Lower leg skin (tissue), 4 donors: ENCODE measurements around the gene PTPA. TPM values are rescaled to one million over a fixed set of nuclear protein-coding genes. Genes with fewer than 3 reads are reported as not detected.

Source experiments
- DNase-seq, 2 donors: peaks; one replicate each; pipeline ENCODE4 v3.0.0-alpha.2; 2019; ENCODE audit warnings: low spot score in 2 of 2
- H3K4me3 ChIP-seq: fragments of 200-600 bp; sonication (generic); 2 replicates; pipeline ENCODE4 v1.5.1; 2017; ENCODE audit warnings: mild to moderate bottlenecking, low read depth; ENCODE audit not compliant: poor library complexity, severe bottlenecking
- POLR2A ChIP-seq, 2 donors: fragments of 450-650 bp; IDR thresholded peaks; one replicate each; pipeline ENCODE4 v1.6.1; 2016 to 2017; ENCODE audit warnings: antibody characterized with exemption in 2 of 2, mild to moderate bottlenecking in 1 of 2, moderate library complexity in 1 of 2
- WGBS, 2 donors: methylation state at CpG; one replicate each; pipeline ENCODE4 v1.1.5; 2018; 5-methylcytosine and 5-hydroxymethylcytosine counted together
- intact Hi-C: fragments of 100-400 bp; cut with DNase I; formaldehyde crosslinking; loops from one replicate; pipeline ENCODE4 v1.15.0; 2023; ENCODE audit warnings: low total_unique reads
- total RNA-seq, 4 donors: library from RNA; depleted of rRNA; stranded (reverse); fragments of >200 nt; gene quantifications; one replicate each; pipeline ENCODE4 v1.1.0, GENCODE V29; 2016
- TF ChIP-seq, protein P1 (sequence below), 3 donors: fragments of 450-650 bp; IDR thresholded peaks; one replicate each; pipeline ENCODE4 v1.5.1; 2016; ENCODE audit warnings: antibody characterized with exemption in 3 of 3, mild to moderate bottlenecking in 3 of 3, moderate library complexity in 2 of 3

The PTPA gene
- total RNA-seq, 4 donors from 2014 or later: 62.9 to 104 (median 73.8) TPM

DNA sequence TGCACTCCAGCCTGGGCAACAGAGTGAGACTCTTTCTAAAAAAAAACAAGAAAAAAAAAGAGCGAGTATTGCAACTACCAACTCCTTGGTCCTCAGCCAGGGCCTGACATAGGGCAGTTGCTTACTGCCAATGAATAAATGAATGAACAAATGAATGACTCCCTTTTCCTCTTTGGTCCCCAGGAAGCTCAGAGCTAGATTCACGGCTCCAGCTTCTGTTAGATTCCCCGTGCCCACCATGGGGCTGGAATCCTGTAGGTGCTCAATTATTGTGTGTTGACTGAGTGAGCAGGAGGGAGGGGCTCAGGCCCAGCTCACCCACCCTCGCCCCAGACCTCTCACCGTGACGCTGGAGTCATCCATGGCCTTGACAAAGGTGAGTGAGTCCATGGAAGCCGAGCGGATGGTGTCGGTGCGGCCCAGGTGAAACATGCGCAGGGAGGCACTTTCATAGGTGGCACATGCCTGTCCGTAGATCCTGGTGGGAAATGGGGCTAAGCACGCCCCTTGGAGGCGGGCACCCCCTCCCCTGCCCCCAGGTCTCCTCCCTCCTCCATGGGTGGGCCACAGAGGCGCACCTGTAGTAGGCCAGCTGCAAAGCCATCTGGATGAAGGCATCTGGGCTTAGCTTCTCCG, 13.4 kb upstream of the PTPA start:
- no peak for TF ChIP-seq POLR2A (IDR thresholded peaks at IDR 0.05)
- TF ChIP-seq, protein P1, sequence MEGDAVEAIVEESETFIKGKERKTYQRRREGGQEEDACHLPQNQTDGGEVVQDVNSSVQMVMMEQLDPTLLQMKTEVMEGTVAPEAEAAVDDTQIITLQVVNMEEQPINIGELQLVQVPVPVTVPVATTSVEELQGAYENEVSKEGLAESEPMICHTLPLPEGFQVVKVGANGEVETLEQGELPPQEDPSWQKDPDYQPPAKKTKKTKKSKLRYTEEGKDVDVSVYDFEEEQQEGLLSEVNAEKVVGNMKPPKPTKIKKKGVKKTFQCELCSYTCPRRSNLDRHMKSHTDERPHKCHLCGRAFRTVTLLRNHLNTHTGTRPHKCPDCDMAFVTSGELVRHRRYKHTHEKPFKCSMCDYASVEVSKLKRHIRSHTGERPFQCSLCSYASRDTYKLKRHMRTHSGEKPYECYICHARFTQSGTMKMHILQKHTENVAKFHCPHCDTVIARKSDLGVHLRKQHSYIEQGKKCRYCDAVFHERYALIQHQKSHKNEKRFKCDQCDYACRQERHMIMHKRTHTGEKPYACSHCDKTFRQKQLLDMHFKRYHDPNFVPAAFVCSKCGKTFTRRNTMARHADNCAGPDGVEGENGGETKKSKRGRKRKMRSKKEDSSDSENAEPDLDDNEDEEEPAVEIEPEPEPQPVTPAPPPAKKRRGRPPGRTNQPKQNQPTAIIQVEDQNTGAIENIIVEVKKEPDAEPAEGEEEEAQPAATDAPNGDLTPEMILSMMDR (IDR thresholded peaks at IDR 0.05): no peak
- no peak for DNase-seq
- 91 to 96% methylated on average over 16 of the region's 16 CpGs for WGBS, 2 donors
- intact Hi-C loops: no loop called here
- no peak overlapping the region for H3K4me3 ChIP-seq

DNA sequence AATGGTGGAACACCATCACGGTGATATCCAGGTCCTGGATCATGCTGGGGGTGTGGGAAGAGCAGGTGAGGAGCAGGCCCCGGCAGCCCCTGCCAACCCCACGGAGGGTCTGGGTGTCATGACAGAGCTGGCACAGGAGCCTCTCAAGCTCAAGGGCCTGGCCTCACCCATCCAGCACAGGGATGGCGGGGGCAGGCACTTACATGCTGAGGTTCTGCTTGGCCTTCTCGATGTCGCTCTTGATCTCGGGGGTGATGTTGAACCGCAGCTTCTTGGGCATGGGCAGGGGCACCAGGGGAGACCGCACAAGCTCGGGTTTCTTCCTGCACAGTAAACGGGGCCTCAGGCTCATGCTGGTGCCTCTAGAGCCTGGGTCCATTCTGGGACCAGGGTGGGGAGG, 12.9 kb upstream of the PTPA start:
- no peak overlapping the region for H3K4me3 ChIP-seq
- no peak for TF ChIP-seq POLR2A (IDR thresholded peaks at IDR 0.05)
- TF ChIP-seq, protein P1 (IDR thresholded peaks at IDR 0.05): no peak
- intact Hi-C loops: no loop called here
- 81 to 95% methylated on average over 8 to 10 of the region's 11 CpGs for WGBS, 2 donors
- DNase-seq: no peak

DNA sequence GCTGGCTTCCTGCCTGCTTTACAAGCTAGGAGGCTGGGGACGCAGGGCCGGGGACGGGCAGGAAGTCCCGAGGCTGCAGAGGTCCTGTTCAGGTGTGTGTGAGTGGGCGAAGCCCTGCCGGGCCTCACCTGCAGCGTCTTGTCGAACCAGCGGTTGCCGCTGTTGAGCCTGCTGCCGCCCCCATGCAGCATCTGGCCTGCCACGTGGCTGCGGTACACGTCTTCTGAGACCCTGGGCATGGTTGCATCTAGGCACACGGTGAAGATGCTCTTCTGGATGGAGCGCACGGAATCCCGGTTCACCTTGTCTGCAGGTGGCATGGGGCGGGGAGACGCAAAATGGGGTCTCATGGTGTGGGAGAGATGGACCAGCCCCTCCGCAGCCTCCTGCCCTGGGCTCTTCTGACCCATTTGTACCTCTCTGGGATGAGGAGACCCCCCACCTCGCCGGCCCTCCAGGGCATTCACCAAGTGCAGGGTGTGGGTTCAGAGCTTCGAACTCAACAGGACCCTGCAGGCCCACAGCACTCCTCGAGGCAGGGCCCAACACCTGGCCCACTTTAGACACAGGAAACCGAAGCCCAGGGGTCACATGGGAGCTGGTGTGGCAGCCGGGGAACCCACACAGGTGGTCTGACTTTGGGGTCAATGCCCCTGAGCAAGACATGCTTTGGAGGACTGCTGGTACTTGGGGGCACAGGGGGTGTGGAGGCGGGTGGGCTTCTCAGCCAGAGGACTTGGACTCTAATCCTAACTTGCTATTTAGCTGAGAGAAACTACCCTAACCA, 10.6 kb upstream of the PTPA start:
- TF ChIP-seq POLR2A (IDR thresholded peaks at IDR 0.05): no peak
- TF ChIP-seq, protein P1 (IDR thresholded peaks at IDR 0.05): no peak
- WGBS, 2 donors: 69 to 74% methylated on average over 11 to 19 of the region's 28 CpGs
- intact Hi-C loops: no loop called here
- DNase-seq: no peak
- no peak overlapping the region for H3K4me3 ChIP-seq

DNA sequence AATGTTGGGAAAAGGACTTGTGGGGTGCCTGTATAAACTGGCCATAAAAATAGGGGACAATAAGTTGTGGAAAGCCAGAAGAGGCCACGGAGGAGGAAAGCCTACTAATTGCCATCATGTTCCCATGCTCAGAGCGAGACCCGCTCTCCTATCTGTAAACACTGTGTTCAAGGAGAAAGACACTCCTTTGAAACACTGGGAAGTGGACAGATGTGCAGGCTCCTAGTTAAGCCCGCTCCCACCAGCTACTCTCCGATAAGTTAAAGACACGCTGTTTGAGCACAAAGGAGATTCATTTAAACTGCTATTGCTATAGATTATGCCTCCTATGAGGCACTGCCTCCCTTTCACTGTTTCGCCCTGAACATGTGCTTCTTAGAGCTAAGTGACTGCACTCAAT, 9.9 kb upstream of the PTPA start:
- WGBS, 2 donors: 93 to 94% methylated on average over 7 of the region's 7 CpGs
- no peak overlapping the region for H3K4me3 ChIP-seq
- TF ChIP-seq POLR2A (IDR thresholded peaks at IDR 0.05): no peak
- TF ChIP-seq, protein P1 (IDR thresholded peaks at IDR 0.05): no peak
- DNase-seq: no peak
- intact Hi-C loops: no loop called here

DNA sequence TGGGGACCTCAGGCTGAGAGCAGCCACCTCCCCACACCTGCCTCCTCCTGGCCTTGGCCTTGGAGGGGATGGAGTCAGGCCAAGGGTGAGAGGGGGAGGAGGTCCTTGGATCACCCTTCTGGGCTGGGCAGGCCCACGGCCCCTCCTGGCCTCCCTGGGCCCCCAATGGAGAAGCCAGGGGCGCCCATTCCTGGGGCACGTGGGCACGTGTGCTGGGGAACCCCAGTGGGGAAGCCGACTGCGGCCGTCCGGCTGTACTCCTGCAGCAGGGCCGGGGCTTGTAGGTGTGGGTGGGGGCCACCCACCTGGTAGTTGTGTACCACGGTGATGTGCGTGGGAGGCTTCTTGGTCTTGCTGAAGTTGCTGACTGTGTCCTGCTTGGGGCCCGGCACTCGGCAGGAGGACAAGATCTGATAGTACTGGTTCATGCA, 9.1 kb upstream of the PTPA start:
- 80 to 88% methylated on average over 10 to 12 of the region's 13 CpGs for WGBS, 2 donors
- intact Hi-C loops: no loop called here
- TF ChIP-seq POLR2A (IDR thresholded peaks at IDR 0.05): no peak
- TF ChIP-seq, protein P1 (IDR thresholded peaks at IDR 0.05): no peak
- H3K4me3 ChIP-seq: no peak overlapping the region
- no peak for DNase-seq
